Muscle layer of colon (tissue), 2 donors: ENCODE measurements around the gene CNTNAP2.

Experiments used
- H3K27ac ChIP-seq: one replicate; pipeline ENCODE4 v1.7.0; 2013; ENCODE audit warnings: low read depth, mild to moderate bottlenecking, low read length, moderate library complexity
- H3K27me3 ChIP-seq, 2 donors: one replicate each; pipeline ENCODE4 v1.7.0; 2013; ENCODE audit warnings: low read length in 2 of 2, mild to moderate bottlenecking in 2 of 2; ENCODE audit not compliant: insufficient read depth in 2 of 2, control insufficient read depth in 1 of 2
- H3K36me3 ChIP-seq: one replicate; pipeline ENCODE4 v1.7.0; 2013; ENCODE audit warnings: mild to moderate bottlenecking, low read length; ENCODE audit not compliant: insufficient read depth
- H3K4me1 ChIP-seq: one replicate; pipeline ENCODE4 v1.7.0; 2013; ENCODE audit warnings: mild to moderate bottlenecking, low read length; ENCODE audit not compliant: insufficient read depth
- H3K4me3 ChIP-seq, 2 donors: one replicate each; pipeline ENCODE4 v1.7.0; 2013; ENCODE audit warnings: low read length in 2 of 2, low read depth in 1 of 2, mild to moderate bottlenecking in 1 of 2, moderate library complexity in 1 of 2
- H3K9ac ChIP-seq: one replicate; pipeline ENCODE4 v1.7.0; 2013; ENCODE audit warnings: low read length
- H3K9me3 ChIP-seq: one replicate; pipeline ENCODE4 v1.7.0; 2013; ENCODE audit warnings: mild to moderate bottlenecking, low read length
- donor health status: abdominal sarcoma.
- donor health status: Adenocarcinoma of cecum.

Gene CNTNAP2

GRCh38 chr7:148017126-148017525 lies 1900.5 kb downstream of the CNTNAP2 start:
- H3K36me3 ChIP-seq: no peaks in the 10 kb centered on the region
- H3K9me3 ChIP-seq: no peaks in the 10 kb centered on the region
- no peaks in the 10 kb centered on the region for H3K4me1 ChIP-seq
- H3K27ac ChIP-seq: no peak overlapping the region
- no peaks in the 10 kb centered on the region for H3K27me3 ChIP-seq
- no peak overlapping the region for H3K9ac ChIP-seq
- H3K4me3 ChIP-seq: no peak overlapping the region

- Histone ChIP-seq H3K4me1 (no peaks in the 10 kb centered on the region), H3K4me3 (no peak overlapping the region), H3K36me3 (no peaks in the 10 kb centered on the region), H3K9ac (no peak overlapping the region), H3K9me3 (no peaks in the 10 kb centered on the region), H3K27me3 (no peaks in the 10 kb centered on the region), H3K27ac (no peak overlapping the region)
These were observed 1904.1 kb downstream of the CNTNAP2 start for GRCh38 chr7:148020679-148021078.

GRCh38 chr7:148021507-148022045 lies 1905.0 kb downstream of the CNTNAP2 start:
- Histone ChIP-seq H3K4me1 (no peaks in the 10 kb centered on the region), H3K9me3 (no peaks in the 10 kb centered on the region), H3K9ac (no peak overlapping the region), H3K27ac (no peak overlapping the region), H3K27me3 (no peaks in the 10 kb centered on the region), H3K4me3 (no peak overlapping the region), H3K36me3 (no peaks in the 10 kb centered on the region)

- Histone ChIP-seq H3K9me3 (no peaks in the 10 kb centered on the region), H3K4me3 (no peak overlapping the region), H3K36me3 (no peaks in the 10 kb centered on the region), H3K27ac (no peak overlapping the region), H3K27me3 (no peaks in the 10 kb centered on the region), H3K9ac (no peak overlapping the region), H3K4me1 (no peaks in the 10 kb centered on the region)
These were observed 1906.2 kb downstream of the CNTNAP2 start for GRCh38 chr7:148022832-148023231.

GRCh38 chr7:148026713-148027112 lies 1910.1 kb downstream of the CNTNAP2 start:
- Histone ChIP-seq H3K4me1 (no peaks in the 10 kb centered on the region), H3K9ac (no peak overlapping the region), H3K9me3 (no peaks in the 10 kb centered on the region), H3K27me3 (no peaks in the 10 kb centered on the region), H3K4me3 (no peak overlapping the region), H3K36me3 (no peaks in the 10 kb centered on the region), H3K27ac (no peak overlapping the region)

- no peaks in the 10 kb centered on the region for H3K9me3 ChIP-seq
- no peak overlapping the region for H3K9ac ChIP-seq
- H3K4me1 ChIP-seq: no peaks in the 10 kb centered on the region
- H3K36me3 ChIP-seq: no peaks in the 10 kb centered on the region
- no peak overlapping the region for H3K4me3 ChIP-seq
- H3K27ac ChIP-seq: no peak overlapping the region
- no peaks in the 10 kb centered on the region for H3K27me3 ChIP-seq
These were observed 1911.6 kb downstream of the CNTNAP2 start for GRCh38 chr7:148028165-148028564.

GRCh38 chr7:148031019-148031418 lies 1914.4 kb downstream of the CNTNAP2 start:
- no peaks in the 10 kb centered on the region for H3K4me1 ChIP-seq
- H3K9me3 ChIP-seq: no peaks in the 10 kb centered on the region
- no peaks in the 10 kb centered on the region for H3K27me3 ChIP-seq
- no peak overlapping the region for H3K4me3 ChIP-seq
- no peaks in the 10 kb centered on the region for H3K36me3 ChIP-seq
- no peak overlapping the region for H3K27ac ChIP-seq
- no peak overlapping the region for H3K9ac ChIP-seq

GRCh38 chr7:148031811-148032210 lies 1915.2 kb downstream of the CNTNAP2 start:
- Histone ChIP-seq H3K4me1 (no peaks in the 10 kb centered on the region), H3K27ac (no peak overlapping the region), H3K4me3 (no peak overlapping the region), H3K27me3 (no peaks in the 10 kb centered on the region), H3K9me3 (no peaks in the 10 kb centered on the region), H3K9ac (no peak overlapping the region), H3K36me3 (no peaks in the 10 kb centered on the region)

- Histone ChIP-seq H3K27ac (no peak overlapping the region), H3K4me3 (no peak overlapping the region), H3K36me3 (no peaks in the 10 kb centered on the region), H3K9me3 (no peaks in the 10 kb centered on the region), H3K4me1 (no peaks in the 10 kb centered on the region), H3K27me3 (no peaks in the 10 kb centered on the region), H3K9ac (no peak overlapping the region)
These were observed 1919.3 kb downstream of the CNTNAP2 start for GRCh38 chr7:148035950-148036349.

- H3K36me3 ChIP-seq: no peaks in the 10 kb centered on the region
- H3K27me3 ChIP-seq: no peaks in the 10 kb centered on the region
- no peaks in the 10 kb centered on the region for H3K4me1 ChIP-seq
- H3K9me3 ChIP-seq: no peaks in the 10 kb centered on the region
- no peak overlapping the region for H3K4me3 ChIP-seq
- H3K27ac ChIP-seq: no peak overlapping the region
- H3K9ac ChIP-seq: no peak overlapping the region
These were observed 1920.4 kb downstream of the CNTNAP2 start for GRCh38 chr7:148037044-148037443.

GRCh38 chr7:148041156-148041555 lies 1924.6 kb downstream of the CNTNAP2 start:
- no peak overlapping the region for H3K9ac ChIP-seq
- no peak overlapping the region for H3K4me3 ChIP-seq
- H3K4me1 ChIP-seq: no peaks in the 10 kb centered on the region
- no peaks in the 10 kb centered on the region for H3K27me3 ChIP-seq
- H3K9me3 ChIP-seq: no peaks in the 10 kb centered on the region
- H3K36me3 ChIP-seq: no peaks in the 10 kb centered on the region
- H3K27ac ChIP-seq: no peak overlapping the region

GRCh38 chr7:148042935-148043631 lies 1926.5 kb downstream of the CNTNAP2 start:
- Histone ChIP-seq H3K27me3 (no peaks in the 10 kb centered on the region), H3K4me1 (no peaks in the 10 kb centered on the region), H3K4me3 (no peak overlapping the region), H3K27ac (no peak overlapping the region), H3K9ac (no peak overlapping the region), H3K9me3 (no peaks in the 10 kb centered on the region), H3K36me3 (no peaks in the 10 kb centered on the region)
